Stimulated activated CD4-positive, alpha-beta T cell treated with anti-CD3 and anti-CD28 coated beads, Interleukin-15, amount 100 ng/mL, for 24 hours (primary cell): ENCODE results near the gene SAMD4A.

Source experiments
- DNase-seq: peaks from one replicate; pipeline ENCODE4 v3.0.0-alpha.2; 2020

The SAMD4A gene

DNA sequence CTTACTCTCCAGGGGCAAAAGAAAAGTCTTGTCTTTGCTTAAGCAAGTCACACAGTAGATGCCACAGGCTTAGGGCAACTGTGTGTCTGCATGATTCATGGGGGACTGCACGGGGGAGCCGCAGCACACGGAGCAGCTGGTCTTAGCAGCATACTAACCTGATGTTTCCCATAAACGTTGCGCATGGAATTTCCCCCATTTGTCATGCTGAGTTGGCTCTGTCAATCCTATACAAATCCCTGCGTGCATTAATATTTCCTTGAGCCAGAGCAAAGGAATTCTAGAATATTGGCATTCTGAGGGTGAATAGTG, 71.2 kb downstream of the SAMD4A start:
- DNase-seq, result no peak

DNA sequence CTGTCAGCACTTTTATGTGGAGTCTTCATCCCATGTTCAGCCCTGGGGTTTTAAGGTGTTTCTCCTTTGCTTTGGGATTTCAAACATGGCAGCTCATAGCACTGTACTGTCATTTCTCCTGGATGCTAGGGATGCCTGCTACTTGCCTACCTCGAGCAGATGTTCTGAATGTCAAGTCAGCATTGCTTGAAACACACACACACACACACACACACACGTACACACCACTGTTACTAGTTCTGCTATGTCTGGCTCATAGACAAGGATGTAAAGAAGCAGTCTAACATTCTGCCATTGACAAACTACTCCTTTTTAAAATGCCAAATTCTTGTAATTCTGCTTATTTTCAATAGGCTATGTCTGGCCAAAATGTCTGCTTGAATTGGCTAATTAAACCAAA, 72.7 kb downstream of the SAMD4A start:
- no peak for DNase-seq

DNA sequence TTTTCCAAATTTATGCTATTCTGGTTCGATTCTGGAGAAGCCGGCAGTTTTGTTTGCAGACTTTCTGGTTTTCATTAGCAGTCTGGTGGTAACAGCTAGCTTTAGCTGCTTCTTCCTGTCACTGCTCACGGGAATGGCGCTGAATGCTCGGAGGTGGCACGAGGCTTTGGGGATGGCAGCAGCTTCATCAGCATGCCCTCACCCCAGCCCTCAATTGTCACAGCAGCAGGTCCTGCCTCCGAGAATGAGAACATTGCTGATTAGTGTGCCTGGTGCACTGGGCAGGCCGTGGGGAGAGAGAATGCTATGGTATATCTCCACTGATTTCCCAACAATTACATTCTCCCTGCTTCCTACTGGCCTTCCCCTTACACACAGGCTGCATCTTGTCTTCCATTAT, 73.6 kb downstream of the SAMD4A start:
- DNase-seq, result no peak

DNA sequence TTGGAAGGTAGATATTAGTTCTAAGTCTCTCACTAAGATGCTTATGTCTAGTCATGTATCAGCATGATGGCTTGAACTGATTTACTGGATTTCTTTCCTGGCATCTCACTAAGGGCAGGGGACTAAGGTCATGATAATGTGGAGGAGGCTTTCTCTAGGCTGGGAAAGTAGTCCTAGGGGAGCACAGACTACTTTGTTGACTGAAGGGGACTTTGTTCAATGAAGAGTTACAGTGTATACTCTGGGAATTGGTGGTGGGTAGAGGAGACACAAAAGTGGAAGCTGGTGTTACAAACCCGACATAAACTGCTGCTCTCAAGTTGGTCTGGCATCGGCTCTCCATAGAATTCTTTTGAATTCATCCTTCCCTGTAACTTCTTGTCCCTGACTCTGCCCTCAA, 75.2 kb downstream of the SAMD4A start:
- DNase-seq, result no peak

DNA sequence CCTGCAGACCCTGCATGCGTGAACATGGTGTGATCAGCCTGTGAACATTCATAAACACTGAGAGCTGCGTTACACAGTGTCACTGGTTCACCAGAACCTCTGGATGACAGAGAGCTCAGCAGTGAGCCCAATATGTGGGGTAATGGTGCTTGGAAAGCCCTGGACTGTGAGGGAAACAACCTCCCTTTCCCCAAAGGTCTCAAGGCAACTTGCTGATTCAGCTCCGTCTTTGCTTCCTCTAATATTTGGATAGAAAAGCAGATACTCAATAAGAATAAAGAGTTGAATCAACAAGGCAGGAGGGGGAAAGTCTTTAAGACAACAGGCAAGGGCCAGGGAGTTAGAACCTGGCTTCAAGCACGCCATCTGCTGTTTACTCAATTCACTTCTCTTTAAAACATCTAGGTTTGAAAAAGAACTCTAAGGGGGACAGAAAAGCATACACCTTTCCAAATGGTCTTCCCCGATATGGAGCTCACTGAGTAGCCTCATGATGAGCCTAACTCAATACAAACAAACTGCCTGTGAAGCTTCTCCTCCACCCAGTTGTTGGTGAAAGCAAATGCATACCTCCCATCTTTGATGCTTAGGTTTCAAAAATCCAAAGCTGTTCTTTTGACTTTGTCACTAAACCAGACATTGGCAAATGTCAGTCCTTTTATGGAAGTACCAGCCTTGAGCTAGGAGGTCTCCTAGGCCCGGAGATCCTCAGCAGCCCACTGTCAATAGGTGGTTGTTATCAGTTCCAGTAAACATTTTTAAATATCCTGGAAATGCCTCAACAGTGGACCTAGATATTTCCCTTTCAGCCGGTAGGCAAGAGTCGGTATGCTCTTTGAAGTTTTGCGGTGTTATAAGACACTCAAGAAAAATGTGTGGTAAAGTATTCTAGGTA, 76.1 kb downstream of the SAMD4A start:
- no peak for DNase-seq

DNA sequence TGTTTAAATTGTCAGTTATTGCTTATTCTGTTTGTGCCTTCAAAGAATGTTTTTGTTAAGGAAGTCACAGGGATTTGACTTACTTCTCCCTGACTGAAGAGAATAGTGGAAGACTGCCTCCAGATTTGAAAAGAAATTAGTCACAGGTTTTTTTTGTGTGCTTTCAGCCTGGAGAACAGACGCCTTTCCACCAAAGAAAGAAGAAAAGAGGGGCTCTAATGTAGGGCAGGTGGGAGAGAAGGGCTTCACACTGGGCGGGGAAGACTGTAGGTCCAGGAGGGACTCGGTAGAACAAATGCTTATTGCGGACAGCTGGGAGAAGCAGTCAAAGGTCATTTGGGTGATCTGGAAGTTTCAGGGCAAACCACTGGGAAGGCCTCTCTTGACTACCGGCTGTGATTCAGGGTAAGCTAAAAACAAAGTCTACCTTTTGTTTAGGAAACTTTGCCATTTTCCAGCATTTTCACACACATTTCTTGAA, 76.8 kb downstream of the SAMD4A start:
- DNase-seq, result no peak

DNA sequence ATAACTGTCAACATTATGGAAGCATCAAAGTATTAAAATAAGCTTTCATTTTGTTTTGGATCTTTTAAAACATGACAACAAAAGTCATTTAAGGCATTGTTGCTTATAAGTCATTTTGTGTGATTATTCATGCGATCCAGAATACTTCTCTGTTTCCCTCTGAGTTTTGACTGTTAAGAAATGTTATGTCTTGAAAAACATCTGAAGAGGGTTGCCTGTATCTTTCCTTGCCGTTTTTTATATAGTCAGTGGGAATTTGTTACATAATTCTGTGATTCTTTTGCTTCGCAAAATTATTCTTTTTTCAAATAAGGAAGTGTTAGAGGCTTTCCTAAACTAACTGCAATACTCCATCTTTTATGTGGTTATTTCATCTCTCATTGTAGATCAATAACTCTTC, 78.7 kb downstream of the SAMD4A start:
- no peak for DNase-seq

DNA sequence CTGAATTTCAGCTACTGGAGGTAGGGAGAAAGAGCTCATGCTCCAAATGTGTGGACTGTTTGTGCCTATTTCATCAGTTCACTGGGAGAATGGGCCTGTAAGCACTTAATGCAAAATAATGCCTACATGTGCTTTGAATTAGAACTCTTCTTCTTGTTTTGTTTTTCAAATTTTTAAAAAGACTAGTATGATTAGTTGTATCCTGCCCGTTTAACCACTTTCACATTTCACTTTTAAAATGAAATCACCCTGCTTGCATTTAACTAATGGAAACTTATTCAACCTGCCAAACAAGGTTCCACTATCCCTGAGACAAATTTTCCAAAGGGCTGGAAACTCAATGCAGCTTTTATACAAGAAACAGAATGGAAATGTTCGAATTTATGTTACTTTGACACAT, 79.7 kb downstream of the SAMD4A start:
- DNase-seq, result no peak

DNA sequence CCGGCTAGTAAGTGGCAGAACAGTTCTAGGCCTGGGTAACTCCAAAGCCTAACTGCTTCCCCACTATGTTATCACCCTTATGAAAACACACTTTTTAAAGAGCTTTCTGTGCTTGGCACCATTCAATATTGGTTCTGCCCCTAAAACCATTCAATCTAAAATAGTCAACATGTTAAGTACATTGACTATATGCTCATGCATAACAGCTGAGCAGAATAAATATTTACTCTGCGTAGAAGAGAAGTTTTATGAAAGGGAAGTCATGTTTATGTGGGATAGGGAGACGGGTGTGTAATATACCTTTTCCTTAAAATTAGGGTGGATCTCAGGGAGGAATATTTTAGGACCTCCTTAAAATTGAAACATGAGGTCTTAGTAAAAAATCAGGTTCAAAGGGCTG, 80.5 kb downstream of the SAMD4A start:
- no peak for DNase-seq

DNA sequence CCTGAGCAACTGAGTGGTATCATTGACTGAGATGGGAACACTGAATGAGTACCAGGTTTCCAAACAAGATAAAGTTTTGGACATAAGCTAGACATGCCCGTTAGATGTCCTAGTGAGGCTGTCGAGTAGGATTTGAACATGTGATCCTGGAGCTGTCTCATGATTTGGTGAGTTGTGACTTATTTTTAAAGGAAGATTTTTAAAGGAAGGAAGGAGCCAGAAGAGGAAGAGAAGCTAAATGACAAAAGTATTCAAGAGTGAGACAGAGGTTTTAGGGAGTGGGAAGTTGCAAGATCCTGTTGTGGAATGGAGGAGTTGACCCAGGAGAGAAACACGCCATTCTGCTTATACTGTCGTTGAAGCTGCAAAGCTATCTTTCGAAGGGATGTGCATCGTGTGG, 82.1 kb downstream of the SAMD4A start:
- DNase-seq, result no peak

DNA sequence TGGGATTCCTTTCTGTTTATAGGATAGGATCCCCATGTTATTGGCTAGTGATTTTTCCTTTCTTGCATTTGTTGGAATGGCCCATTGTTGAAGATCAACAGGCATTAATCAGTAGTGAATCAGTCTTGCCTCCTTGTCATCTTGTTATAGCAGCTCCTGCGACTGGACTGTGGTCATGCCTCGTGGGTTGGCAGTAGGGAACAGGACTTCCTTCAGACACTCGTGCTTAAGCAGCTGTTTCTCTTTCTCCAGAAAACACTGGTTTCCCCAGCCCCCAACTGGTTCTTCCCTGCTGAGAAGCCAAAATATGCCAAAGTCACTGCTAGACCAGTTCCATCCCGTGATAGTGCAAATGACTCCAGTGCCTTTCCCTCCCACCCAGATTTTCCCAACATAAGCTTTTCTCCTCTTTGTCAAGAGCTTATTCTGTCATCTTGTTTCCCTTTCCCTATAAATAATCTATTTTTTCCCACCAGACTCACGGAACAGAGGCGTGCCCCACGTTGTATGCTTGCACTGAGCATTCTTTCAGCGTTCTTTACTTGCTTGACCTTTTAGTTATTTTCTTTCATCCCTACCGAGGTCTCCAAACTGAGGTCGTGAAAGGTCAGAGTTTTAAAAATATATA, 83.5 kb downstream of the SAMD4A start:
- no peak for DNase-seq

DNA sequence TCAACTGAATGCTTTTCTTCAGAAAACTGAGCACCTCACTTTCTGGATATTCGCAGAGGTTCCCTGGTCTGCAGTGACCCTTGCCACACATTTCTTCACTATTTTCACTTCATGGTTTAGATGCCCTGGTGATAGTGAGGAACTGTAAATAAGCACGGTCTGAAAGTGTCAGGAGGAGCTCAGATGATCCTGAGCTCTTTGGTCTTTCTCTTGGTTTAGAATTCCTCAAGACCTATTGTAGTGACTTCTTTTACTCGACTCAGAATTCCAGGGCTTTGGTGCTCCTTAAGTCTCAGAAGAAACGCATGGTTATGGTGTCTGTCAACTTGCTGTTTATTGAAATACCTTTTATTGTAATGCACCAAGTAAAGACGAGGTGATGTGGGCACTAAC, 84.0 kb downstream of the SAMD4A start:
- DNase-seq, result no peak

DNA sequence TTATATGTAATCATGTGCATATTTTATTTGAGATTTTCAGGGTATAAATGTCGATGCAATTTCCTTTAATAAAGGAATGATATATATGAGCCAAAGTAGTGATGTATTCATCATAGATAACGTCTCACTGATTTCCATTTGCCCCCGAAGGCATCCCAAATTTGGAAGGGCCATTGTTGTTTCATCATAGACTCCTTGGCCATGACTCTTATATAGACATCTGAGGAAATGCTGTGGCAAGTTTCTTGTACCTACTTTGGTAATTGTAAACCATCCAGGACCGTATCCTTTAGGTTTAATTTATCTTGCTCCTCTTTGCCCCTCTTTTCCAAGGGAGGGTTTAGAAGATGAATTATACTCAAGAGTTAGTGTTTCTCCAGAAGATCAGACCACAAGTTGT, 84.7 kb downstream of the SAMD4A start:
- DNase-seq, result no peak

DNA sequence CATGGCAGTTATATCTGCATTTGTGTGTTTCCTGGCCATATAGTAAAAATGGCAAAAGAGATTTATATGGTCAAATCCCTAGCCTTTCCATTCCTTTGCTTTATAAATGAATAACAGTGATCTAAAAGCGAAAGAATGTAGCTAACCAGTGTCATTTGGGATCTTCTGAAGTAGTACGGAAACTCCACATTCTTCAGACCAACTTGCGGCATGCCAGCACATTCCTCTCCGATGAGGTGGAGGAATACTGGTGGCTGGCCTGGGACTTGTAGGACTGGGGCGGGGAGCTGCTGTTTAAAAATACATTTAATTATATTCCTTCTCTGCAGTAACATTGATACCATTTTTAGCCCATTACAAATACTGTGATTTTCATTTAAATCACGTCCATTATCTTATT, 85.3 kb downstream of the SAMD4A start:
- no peak for DNase-seq

DNA sequence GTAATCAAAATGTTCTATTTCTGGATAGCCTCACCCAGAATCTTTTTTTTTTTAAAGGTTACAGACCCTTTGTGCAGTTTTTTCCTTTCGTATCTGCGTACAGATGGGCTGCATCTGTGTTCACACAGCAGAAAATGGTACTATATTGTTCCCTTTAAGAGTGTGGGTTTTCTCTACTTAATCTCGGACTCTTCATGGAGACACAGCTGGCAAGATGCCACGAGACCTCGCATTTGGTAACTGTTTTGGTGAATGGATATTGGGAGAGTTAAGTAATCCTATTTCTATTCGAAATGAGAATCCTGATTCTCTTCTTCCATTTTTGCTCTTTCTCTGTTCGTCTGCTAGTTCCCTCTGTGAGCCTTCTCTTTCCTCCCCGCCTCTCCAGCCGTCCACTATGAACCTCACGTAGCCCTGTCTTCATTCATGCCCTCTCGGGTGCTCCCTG, 85.7 kb downstream of the SAMD4A start:
- no peak for DNase-seq

DNA sequence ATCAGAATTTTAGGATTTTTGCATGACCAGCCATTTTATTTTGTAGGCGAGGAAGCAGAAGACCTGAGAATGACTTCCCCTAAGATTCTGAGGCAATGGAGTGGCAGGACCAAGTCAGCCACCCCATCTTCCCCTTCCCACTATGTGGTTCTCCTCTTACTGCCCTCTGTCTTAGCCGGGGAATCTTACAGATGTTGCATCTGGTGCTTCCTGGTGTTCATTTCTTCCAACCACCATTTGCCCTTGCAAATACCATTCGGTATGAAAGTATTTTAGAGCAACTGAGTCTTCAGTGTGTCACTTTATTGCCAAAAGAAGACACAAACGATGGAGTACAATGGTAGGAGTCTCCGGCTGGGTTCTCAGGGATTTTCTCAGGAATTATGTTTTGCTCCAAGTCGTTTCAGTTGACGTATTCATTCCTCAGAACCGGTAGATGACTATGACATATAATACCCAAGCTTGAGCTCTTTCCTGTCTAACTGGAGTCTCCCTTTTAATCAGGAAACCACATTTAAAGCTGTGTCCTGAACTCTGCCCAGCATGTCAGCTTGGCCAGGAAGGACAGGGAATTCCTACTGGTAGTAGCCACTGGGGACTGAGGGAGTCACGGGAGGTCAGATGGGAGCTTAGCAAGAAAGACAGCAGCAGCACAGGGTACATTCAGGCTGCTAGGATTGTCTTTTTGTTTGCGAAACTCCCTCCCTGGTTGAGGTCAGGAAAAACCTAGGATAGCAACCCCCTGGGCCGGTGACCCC, 87.0 kb downstream of the SAMD4A start:
- DNase-seq, result no peak

DNA sequence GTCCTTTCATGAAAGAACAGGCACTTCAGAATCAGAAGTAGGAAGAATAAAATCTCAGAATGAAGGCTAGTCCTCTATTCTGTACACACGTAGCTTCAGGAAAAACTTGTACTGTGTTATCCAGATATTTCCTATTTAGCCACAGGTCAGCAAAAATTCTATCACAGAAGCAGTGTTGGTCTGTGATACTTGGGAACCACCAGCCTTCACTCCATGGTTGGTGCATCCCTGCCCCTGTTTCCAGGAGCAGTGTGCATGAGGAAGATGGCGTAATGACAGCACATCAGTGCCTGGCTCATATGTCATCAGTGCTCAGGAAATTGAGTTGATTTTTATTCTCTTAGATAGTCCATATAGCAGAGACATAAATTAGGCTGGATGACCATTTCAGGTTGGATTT, 87.7 kb downstream of the SAMD4A start:
- DNase-seq, result no peak

DNA sequence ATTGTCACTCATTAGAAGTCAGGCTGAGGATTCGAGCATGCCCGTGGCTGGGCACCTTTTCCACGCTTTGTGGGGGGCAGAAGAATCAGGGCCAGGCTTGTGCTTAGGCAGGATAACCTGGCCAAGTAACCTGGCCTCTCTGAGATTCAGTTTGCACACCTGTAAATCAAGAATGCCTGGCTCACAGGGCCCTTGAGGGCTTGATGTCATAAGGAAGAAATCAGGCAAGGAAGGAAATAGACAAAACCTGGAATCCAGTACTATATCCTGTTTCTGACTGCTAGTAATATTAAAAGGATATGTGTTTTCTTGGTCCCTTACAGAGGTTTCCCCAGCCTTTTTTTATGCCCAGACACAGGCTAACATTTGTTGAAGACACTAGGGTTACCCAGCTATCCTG, 91.9 kb downstream of the SAMD4A start:
- no peak for DNase-seq

DNA sequence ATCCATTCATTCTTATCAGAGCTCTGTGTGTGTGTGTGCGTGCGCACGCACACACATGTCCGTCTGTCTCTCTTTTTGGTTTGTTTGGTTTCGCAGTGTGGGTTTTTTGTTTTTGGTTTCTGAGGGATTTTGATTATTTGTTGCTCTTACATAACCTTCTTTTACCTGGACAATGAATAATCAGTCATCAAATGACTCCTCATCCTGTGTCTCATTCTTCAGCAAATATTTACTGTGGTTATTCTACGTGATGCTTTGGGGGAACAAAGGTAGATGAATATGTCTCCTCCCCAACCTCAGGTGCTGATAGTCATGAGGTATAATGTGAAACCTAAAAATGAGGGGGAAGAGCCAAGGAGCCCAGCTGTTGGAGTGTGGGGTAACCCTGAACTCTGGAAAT, 92.4 kb downstream of the SAMD4A start:
- DNase-seq, result no peak

DNA sequence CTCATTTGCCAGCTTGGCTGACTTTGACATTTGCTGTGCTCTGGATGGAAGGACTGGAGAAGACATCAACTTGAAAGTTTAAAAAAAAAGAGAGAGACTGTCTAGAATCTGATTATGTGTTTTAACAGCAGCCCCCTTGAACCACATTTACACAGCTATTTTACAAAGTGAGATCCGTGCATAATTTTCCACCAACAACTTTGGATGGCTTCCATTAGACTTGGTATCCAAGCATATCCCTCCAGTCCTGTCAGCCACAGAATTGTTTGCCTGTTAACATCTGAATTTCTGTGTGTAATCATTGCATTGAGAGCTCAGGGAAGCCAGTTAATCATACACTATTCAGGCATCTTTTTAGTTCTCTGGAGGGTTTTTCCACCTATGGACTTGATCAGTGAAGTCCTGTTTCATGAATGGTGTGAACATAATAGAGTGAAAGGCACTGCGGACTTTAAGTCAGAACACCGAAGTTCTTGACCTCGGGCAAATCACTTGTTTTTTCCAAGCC, 93.7 kb downstream of the SAMD4A start:
- no peak for DNase-seq

DNA sequence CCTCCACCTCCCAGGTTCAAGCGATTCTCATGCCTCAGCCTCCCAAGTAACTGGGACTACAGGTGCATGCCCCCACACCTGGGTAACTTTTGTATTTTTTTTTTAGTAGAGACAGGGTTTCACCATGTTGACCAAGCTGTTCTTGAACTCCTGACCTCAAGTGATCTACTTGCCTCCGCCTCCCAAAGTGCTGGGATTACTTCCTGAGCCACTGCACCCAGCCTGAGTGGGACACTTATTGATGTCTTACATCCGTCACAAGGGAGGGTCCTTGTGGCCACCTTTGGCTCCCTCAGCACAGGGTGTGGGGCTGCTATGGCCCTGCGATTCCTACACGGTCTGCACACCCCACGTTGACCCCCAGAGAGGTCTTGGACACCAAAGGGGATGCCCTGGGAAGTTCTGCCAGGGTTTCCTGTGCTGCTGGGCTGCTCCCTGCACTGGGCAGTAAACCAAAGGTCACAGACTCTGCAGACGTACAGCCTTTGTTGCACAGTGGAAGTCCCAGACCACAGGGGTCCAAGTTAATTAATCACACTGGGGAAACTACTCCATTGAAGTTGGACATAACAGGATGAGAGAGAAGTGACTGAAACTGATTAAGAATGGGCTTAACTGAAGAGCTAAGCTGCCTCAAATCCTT, 95.7 kb downstream of the SAMD4A start:
- DNase-seq, result no peak

DNA sequence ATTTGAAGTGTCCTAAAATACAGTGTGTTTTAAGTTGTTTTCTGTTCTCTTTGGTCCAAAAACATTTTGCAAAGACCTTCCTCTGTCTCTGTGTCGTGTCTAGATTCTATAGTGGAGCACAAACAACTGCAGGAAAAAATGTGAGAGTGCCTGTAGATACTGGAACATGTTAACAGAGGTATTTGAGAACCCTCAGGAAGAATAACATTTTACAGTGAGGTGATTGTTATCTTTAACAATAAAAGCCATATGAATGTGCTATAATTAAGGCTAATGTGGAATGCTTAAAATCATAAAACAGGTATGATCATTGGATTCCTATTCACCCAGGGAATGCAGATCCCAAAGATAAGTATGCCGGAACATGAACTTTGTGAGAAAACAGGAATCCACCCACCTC, 98.0 kb downstream of the SAMD4A start:
- DNase-seq, result no peak

DNA sequence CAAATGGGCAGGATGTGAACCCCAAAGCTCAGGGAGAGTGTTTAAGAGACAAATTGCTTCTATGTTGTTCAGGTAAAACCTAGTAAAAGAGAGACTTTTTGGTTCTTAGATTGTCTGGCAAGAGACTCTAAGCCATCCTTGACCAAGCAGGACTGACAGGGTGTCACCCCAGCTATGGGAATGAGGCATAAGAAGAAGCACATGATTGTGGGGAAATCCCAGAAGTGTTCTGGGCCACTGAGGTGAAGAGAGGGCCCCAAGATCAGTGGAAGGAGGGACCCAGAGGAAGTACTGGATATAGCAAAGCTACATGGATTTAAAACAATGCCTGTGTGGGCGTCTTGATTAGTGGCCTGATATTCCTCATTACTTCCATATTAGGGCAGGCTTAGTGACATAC, 99.0 kb downstream of the SAMD4A start:
- DNase-seq, result no peak
